ENCODE results near the gene ZFTA. TPM values are rescaled to one million over a fixed set of nuclear protein-coding genes. Genes with fewer than 3 reads are reported as not detected.

Gene ZFTA
- 25.2 and 27.9 TPM in 2 replicates for total RNA-seq

GRCh38 chr11:63768237-63769041, at the start of gene ZFTA:
ZFTA (minus strand) TSS chr11:63768775; CDS start chr11:63768622, 153 bp downstream.

GRCh38 chr11:63813035-63813562, 44.5 kb upstream of the ZFTA start, which contains the start of gene SPINDOC:
SPINDOC (plus strand) TSS chr11:63813456; CDS start chr11:63813687, 231 bp downstream.

Small RNA genes within 50 kb of the gene (small RNA-seq; reads per million reads assigned to genes)
- gene RN7SL596P = not detected

Other genes starting within 250 kb of the ZFTA start
- 0.39 TPM in 1 of 2 replicates, not detected in the other for gene PLAAT4, start 232.0 kb downstream of the ZFTA start, total RNA-seq
- 2.7 and 4.7 TPM in 2 replicates for gene PLAAT2, start 205.4 kb downstream of the ZFTA start, total RNA-seq
- 8.6 and 18.3 TPM in 2 replicates for gene PLAAT3, start 154.3 kb downstream of the ZFTA start, total RNA-seq
- 90.3 and 134 TPM in 2 replicates for gene ATL3, start 97.4 kb downstream of the ZFTA start, total RNA-seq
- gene RTN3, start 87.3 kb downstream of the ZFTA start, total RNA-seq = 37.3 and 42.4 TPM in 2 replicates
- 16.6 and 27.9 TPM in 2 replicates for gene SPINDOC, start 44.7 kb upstream of the ZFTA start, total RNA-seq
- 31.4 and 37.7 TPM in 2 replicates for gene MARK2, start 70.3 kb upstream of the ZFTA start, total RNA-seq
- 2.9 and 4.3 TPM in 2 replicates for gene RCOR2, start 148.4 kb upstream of the ZFTA start, total RNA-seq
- gene NAA40, start 170.2 kb upstream of the ZFTA start, total RNA-seq = 12.1 and 13.7 TPM in 2 replicates
- 284 and 546 TPM in 2 replicates for gene COX8A, start 205.8 kb upstream of the ZFTA start, total RNA-seq
- 33.8 and 51.9 TPM in 2 replicates for gene OTUB1, start 217.7 kb upstream of the ZFTA start, total RNA-seq

Data from placental epithelial cell (primary cell).